ENCODE results near the gene SLC25A33.

The SLC25A33 gene

DNA sequence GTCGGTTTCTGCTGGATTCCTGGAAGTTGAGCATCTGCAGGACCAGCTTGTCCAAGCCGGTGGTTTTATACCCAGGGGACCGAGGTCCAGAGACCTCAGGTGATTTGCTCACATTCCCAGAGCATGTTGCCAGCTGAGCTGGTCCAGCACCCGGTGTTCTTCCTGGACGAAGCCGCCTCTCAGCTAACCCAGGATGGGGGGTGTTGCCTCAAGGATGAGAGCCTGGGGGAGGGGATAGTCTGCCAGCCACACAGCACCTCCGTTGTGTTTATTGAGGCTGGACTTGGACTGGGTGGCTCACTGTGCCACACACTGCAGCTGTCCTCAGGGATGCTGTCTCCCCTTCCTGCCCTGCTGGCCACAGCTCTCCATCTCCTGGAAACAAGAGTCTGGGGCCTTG lies 50.9 kb downstream of the SLC25A33 start:
- TF ChIP-seq, protein P1, sequence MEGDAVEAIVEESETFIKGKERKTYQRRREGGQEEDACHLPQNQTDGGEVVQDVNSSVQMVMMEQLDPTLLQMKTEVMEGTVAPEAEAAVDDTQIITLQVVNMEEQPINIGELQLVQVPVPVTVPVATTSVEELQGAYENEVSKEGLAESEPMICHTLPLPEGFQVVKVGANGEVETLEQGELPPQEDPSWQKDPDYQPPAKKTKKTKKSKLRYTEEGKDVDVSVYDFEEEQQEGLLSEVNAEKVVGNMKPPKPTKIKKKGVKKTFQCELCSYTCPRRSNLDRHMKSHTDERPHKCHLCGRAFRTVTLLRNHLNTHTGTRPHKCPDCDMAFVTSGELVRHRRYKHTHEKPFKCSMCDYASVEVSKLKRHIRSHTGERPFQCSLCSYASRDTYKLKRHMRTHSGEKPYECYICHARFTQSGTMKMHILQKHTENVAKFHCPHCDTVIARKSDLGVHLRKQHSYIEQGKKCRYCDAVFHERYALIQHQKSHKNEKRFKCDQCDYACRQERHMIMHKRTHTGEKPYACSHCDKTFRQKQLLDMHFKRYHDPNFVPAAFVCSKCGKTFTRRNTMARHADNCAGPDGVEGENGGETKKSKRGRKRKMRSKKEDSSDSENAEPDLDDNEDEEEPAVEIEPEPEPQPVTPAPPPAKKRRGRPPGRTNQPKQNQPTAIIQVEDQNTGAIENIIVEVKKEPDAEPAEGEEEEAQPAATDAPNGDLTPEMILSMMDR (IDR thresholded peaks at IDR 0.05; ENCODE audit: low read depth, low read length): no peak
- H3K4me3 ChIP-seq (ENCODE audit: low read depth, low read length): peak overlapping the region; percentile 68

DNA sequence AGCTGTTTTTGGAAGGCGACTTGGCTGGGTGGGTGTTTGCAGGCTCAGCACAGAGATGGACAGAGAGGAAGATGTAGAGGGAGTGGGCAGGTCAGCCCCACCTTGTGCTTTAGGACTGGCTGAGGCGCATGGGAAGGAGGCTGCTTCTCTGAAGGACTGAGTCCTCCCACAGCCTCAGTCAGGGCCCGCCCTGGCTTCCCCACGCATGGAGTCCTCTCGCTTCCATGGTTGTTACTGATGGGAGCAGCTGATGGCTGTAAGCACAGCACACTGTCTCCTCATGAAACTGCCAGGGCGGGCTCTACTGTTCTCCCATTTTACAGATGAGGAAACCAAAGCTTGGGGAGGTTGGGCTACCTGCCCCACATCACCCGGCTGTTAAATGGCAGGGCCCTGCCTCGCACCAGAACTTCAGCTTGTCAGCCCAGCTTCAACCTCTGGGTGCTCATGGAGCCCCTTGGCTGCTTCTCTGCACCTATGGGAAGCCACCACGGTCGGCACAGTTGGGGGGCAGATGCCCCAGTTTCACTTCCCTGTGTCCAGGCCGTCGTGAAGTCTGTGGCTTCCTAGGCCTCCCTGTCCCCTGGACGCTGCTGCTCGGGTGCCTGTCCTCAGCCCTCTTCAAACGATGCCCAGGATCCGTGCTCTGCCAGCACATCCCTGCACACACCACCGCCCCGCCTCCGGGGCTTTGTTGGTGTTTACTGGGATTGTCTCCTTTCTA lies 51.8 kb downstream of the SLC25A33 start:
- TF ChIP-seq, protein P1 (IDR thresholded peaks at IDR 0.05; ENCODE audit: low read depth, low read length): no peak
- no peak overlapping the region for H3K4me3 ChIP-seq (ENCODE audit: low read depth, low read length)

DNA sequence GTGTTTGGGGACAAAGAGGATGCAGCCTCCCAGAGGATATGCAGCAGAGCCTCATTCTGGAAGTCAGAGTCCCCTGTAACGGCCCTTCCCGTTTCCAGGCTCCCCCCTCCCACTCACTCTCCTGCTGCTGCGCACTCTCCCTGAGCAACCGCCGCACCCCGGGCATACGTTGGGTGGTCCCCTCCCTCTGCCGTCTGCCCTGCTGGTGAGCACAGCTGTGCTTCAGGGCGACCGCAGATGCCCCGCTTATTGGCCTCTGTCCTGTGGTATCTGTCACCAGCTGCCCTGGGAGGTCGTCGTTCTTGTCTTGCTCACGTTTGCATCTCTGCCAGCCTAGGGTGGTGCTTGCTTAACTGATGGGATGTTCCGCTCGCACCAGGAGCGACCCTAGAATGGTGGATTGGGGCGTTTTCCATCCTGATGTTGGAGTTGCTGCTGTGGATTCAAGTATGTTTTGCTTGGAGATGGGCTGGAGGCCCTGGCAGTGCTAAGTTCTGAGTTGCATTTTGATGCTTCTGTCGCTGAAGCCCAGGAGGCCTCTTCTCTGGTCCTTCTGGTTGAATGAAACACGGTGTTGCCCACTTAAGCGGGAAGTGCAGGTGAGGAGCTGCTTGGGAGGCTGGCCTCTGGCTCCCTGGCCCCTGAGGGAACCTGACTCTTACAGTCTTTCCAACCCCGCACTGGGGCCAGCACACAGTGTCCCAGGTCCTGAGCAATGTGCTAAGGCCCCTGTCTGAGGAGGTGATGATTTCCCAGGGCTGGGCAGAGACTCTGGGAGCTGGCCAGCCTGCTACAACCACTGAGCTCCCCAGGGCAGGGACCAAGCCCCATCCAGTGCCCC lies 52.6 kb downstream of the SLC25A33 start:
- TF ChIP-seq, protein P1 (IDR thresholded peaks at IDR 0.05; ENCODE audit: low read depth, low read length): no peak
- H3K4me3 ChIP-seq (ENCODE audit: low read depth, low read length): no peak overlapping the region

DNA sequence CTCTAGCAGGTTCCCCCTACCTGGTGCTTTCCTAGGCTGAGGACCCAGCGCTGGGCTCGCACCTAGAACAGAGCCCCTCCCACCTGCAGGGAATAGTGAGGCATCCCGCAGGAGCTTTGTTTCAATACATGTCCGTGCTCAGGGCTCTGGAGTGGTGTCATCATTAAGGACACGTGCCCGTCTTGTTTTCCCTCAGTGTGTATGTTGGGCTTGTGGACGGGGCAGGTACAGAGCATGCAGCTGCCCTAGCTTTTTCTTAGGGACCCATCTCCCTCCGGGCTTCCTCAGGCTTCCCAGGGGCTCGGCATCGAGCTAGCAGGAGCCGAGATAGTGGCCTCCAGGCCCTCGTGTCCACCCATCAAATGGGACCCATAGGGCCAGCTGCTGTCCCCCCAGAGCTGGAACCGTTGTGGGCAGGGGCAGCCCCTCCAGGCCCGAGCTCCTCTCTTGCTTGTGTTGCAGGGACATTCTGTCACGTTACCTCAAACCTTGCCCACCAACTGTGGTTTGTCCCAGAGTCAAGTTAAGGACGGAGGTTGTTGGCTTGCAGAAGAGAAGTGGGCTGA lies 53.3 kb downstream of the SLC25A33 start:
- no peak overlapping the region for H3K4me3 ChIP-seq (ENCODE audit: low read depth, low read length)
- TF ChIP-seq, protein P1 (IDR thresholded peaks at IDR 0.05; ENCODE audit: low read depth, low read length): no peak

DNA sequence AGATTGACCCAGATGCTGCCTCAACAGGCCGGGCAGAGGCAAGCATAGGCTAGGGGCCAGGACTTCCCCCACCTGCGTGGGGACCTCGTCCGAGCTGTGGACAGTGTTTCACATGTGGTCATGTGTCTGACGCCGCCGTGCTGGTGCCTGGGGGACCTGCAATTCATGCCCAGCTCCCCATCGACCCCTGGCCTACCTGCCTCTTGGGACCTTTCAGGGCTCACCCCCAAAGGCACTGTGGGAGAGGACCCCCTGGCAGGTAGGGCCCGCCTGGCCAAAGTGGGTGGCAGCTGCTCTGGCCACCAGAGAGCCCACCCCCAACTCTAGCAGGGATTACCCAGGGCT lies 53.9 kb downstream of the SLC25A33 start:
- TF ChIP-seq, protein P1 (IDR thresholded peaks at IDR 0.05; ENCODE audit: low read depth, low read length): no peak
- H3K4me3 ChIP-seq (ENCODE audit: low read depth, low read length): no peak overlapping the region

DNA sequence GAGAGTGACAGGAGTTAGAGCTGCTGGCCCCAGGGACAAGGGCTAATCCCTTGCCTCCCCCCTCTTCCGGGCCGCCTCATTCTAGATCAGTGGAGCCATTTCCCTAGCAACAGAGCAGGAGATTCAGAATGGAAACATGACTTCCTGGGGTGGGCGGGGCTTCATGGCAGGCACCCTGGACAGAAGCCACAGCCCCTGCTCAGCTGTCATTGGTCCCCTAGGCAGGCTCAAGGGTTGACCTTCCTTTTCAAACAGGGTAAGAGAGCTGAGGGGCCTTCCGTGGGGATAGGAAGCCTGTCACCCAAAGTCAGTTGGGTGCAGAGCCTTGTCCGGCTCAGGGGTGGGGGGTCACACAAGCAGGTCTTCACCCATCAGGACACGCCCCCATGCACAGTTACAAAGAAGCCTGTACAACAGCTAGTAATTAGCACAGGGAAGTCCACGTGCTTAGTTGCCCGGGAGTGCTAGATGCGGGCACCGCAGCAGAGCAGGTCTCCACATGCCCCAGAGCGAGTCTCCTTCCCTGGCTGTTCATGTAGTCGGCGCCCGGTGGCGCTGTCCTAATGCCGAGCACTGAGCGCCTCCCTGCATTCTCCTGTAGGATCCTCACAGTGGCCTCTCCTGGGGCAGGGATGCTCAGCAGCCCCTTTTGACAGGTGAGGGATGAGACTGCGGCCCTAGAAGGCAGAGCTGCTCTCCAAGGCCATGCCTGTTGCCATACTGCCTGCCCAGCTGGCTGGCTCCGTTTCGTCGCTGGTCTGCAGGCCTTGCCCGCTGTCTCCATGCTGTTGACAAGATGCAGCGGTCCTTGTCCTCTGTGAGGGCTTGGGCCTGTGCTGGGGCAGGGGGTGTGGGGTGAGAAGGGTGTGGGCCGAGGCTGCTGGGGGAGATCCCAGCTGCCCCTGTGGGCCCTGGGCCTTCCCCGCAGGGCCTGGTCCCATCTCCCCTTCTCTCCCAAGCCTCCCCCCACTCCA lies 54.5 kb downstream of the SLC25A33 start:
- TF ChIP-seq, protein P1 (IDR thresholded peaks at IDR 0.05; ENCODE audit: low read depth, low read length): no peak
- no peak overlapping the region for H3K4me3 ChIP-seq (ENCODE audit: low read depth, low read length)
